Suprapubic skin (tissue), 4 donors: ENCODE measurements around the gene RHCE.

Source experiments
- CTCF ChIP-seq, 2 donors: fragments of 200-600 bp in 1 of 2; fragments of 450-650 bp in 1 of 2; sonication (generic) in 1 of 2; IDR thresholded peaks; one replicate each; pipeline ENCODE4 v1.5.1; 2016 to 2019; ENCODE audit warnings: antibody characterized with exemption in 2 of 2, mild to moderate bottlenecking in 1 of 2, moderate library complexity in 1 of 2
- POLR2A ChIP-seq, 2 donors: fragments of 450-650 bp; IDR thresholded peaks; one replicate each; pipeline ENCODE4 v1.6.1; 2017; ENCODE audit warnings: antibody characterized with exemption in 2 of 2, mild to moderate bottlenecking in 2 of 2, moderate library complexity in 2 of 2
- POLR2AphosphoS5 ChIP-seq, 3 donors: sonication (generic); formaldehyde crosslinking; IDR thresholded peaks; one replicate each; pipeline ENCODE4 v1.6.1; 2017; ENCODE audit warnings: antibody characterized with exemption in 3 of 3

- TF ChIP-seq POLR2AphosphoS5 (IDR thresholded peaks at IDR 0.05) (no peak), CTCF (IDR thresholded peaks at IDR 0.05) (no peak), POLR2A (IDR thresholded peaks at IDR 0.05) (no peak)
These were observed 18.7 kb upstream of the RHCE start for GRCh38 chr1:25439287-25439686.
